NK-92 treated with Interleukin-12 subunit alpha and Interleukin-12 subunit beta, amount 100 ng/mL, for 24 hours (cell line): ENCODE measurements around the gene TPD52L1.

Source experiments
- DNase-seq: peaks from one replicate; lab custom pipeline; 2025; lab: John Stamatoyannopoulos, UW

The TPD52L1 gene

DNA sequence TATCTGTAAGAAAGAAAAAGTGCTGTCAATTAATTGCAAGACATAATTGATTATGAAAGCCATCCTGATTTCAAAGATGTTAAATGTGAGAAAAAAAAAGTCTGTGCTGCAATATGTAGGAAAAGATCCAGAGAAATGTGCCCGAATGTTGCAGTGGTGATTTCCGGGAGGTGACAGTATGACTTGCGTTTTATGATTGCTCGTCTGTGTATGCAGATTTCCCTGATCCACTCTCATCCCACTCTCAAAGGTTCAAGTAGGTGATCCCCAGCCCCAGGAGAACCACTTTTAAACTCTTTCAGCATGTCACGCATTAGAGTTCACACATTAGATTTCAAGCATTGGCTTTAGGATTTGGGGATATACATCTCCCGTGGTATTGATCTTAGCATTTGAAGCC lies 57.8 kb downstream of the TPD52L1 start:
- no peak for DNase-seq

- no peak for DNase-seq
These were observed 58.8 kb downstream of the TPD52L1 start for GRCh38 chr6:125212377-125212776.

DNA sequence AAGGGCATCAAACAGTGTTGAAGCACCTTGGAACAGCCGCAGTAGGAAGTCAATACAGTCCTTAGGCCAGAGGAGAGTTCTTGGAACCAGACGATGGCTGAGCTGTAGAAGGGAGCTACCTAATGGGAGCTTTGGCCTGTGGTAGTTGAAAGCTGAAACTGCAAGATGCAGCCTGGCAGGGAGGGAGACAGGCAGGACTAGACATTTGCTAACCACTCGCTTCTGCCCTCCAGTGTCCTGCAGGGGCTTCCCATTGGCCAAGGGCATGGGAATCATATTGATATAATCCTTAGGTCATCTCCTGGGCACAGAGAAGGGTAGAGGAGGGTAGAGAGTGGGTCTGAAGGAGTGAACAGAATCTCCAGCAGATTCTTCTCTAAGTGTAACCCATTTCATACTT lies 60.4 kb downstream of the TPD52L1 start:
- DNase-seq = no peak

DNA sequence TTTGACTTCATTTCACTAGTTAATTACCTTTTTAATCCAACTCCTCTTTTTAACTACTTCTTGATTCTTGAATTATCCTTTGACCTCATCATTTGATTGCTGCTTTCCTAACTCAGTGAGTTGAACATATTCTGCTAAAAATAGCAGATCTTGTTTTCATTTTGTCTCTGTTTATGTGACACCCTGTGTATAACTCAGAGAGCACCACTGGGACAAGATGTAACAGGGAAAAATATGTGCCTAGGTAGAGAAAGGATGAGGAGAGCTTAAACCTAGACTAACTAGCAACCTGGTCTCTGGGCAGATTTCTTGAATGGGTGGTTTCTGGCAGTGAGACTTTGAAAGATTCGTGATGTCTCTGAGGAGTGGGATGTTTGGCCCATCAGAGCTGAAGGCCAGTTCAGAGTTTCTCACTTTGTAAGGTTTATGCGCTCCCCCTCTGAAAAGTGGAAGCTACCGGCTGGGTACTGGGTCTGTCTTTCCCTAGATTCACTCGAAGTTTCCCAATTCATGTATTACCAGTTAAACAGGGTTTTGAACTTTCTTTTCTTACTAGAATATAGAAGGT lies 61.8 kb downstream of the TPD52L1 start:
- no peak for DNase-seq

DNA sequence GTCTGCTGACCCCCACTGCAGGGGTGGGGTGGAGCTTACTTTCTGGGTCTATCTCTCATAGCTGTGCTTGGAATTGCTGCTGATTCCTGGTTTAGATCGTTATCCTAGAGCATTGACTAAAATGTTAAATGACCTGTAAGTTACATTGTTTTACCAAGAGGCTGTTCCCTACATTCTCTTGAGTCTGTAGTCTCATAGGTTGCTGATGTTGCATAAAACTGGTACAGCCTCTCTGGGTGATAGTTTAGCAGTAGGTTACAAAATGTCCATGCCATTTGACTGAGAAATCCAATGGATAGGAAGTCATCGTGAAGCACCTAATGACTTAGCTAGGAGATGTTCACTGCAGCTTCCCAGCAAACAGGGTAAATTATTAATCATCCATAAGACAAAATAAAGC lies 62.4 kb downstream of the TPD52L1 start:
- no peak for DNase-seq

GRCh38 chr6:125217369-125217768 lies 63.8 kb downstream of the TPD52L1 start:
- no peak for DNase-seq

DNA sequence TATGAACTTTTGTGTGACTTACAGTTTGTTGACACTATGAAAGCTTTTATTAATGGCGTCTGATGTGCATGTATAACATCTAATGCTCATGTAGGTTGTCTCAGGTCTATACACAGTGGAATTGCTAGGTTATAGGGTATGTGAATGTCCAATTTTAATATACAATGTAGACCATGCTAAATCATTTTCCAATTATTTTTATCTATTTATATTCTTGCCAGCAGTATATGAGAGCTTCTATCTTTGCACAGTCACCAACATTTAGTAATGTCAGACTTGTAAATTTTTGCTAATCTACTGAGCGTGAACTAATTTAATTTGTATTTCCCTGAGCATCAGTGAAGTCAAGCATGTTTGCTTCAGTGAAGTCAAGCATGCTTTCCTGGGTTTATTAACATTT lies 64.4 kb downstream of the TPD52L1 start:
- no peak for DNase-seq

- DNase-seq = no peak
These were observed 65.9 kb downstream of the TPD52L1 start for GRCh38 chr6:125219361-125219895.

- DNase-seq = no peak
These were observed 67.1 kb downstream of the TPD52L1 start for GRCh38 chr6:125220712-125221111.

DNA sequence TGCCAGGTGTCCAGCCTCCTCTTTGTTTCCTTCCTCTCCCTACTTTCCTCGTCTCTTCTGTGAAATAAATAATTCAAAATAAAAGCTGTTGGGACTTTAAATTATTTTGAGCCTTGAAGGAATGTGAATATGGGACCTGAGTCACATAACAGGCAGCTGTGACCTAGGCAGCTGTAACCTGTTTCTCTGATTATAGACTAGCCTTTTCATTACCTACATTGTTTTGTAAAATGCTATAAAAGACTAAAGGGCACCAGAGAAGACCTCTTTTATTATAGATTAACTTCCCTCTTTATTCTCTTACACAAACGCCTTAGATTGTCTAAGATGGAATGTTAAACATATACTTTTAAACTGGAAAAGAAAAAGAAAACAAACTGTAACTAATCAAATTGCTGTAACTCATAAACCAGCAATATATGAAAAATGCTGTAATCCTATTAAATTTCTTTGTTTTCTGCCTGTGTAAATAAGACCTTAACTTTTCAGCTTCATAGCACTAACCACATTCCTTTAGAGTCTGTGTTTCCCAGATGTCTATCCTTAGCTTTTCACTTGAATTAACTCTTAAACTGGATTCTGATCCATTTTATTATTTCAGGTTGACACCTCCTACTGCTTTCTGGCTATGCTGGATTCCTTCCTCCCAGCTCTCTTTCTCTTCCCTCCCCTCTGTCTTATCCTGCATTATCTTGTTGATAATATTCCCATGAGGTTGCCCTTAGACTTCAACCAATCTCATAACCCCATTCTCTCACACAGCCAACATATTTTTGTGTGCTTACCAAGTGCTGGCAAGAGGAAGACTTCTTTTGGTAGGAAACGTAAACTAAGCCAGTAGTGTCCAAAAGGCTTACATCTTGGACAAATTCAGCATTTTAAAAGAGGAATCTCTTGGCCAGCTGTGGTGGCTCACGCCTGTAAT lies 69.2 kb downstream of the TPD52L1 start:
- DNase-seq = no peak

- DNase-seq = no peak
These were observed 70.8 kb downstream of the TPD52L1 start for GRCh38 chr6:125224231-125224861.

GRCh38 chr6:125227244-125227643 lies 73.7 kb downstream of the TPD52L1 start:
- no peak for DNase-seq

- no peak for DNase-seq
These were observed 75.5 kb downstream of the TPD52L1 start for GRCh38 chr6:125228981-125229479.

DNA sequence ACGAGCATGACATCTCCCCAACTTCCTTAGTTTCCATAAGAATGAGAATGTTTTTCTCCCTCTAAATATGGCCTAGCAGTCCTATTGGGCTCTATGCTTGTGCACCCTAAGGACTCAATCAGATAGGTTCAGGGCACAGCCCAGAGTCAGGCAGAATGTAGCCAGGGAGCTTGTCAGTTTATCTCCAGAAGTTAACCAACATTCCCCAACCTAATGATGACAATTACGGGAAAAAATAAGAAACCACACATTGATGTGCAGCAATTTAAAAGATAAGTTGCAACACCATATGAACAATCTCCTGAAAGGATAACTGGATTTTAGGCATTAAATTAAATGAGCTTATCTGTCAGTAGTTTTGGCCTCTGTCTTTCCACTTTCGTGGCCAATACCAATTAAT lies 77.1 kb downstream of the TPD52L1 start:
- no peak for DNase-seq

DNA sequence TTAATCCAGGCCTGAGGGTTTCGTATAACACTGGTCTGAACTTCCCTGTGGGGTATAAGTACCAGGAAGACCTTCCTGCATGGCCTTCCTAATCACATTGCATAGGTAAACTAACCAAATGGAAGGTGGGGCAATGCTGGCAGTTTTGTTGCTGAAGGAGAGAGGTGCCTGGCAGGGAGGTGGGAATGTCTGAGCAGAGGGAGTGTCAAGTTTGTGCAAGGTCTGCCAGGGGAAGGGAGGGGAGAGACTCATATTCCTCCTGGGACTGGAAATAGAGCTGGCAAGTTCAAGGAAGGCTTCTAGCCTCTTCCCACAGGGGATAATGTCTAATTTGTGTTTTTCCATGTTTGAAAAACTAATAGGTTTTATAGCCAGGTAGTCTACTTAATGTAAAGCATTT lies 77.6 kb downstream of the TPD52L1 start:
- DNase-seq = no peak

- no peak for DNase-seq
These were observed 78.2 kb downstream of the TPD52L1 start for GRCh38 chr6:125231574-125232343.

- no peak for DNase-seq
These were observed 78.9 kb downstream of the TPD52L1 start for GRCh38 chr6:125232466-125232865.

DNA sequence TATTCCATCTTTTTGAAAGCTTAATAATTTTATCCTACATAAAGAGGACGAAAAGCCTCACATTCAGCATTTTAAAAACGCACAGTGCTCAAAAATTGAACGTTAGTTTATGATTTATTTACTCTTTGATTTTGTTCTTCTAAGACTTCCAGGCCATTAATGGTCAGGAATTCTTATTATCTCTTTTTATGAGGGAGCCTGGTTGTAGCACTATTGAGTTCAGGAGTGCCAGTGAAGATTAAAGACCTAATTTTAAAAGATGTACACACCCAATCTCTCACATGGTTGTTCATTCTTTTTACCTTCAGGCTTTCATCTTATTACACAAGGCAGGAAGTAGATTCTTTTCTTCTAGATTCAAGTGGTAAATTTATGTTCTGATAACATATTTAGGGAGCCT lies 79.6 kb downstream of the TPD52L1 start:
- DNase-seq = no peak

GRCh38 chr6:125236536-125237327 lies 83.2 kb downstream of the TPD52L1 start:
- DNase-seq = no peak

DNA sequence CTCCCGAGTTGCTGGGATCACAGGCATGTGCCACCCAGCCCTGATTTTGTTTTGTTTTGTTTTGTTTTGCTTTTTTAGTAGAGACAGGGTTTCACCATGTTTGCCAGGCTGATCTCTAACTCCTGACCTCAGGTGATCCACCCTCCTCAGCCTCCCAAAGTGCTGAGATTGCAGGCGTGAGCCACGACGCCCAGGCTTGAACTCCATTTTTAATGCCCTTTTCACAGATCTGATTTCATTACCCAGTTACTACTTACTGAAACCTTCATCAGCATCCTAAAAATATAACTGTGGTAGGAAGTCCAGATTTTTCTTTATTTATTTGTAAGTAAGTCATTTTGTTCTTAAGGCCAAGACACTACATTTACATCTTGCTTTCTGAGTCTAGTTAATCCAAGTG lies 84.2 kb downstream of the TPD52L1 start:
- no peak for DNase-seq

- no peak for DNase-seq
These were observed 91.5 kb downstream of the TPD52L1 start for GRCh38 chr6:125245109-125245508.
